T47D (cell line): Measurements from ENCODE around the gene PTPRR.
A peak's percentile ranks its signal among the peaks of the same experiment; 100 is the strongest.

ENCODE experiments used
- DNase-seq, 2 experiments: peaks; one replicate each; pipeline versions ENCODE4 v3.0.0 to v3.0.0-alpha.2; 2011 to 2012; ENCODE audit warnings: low read depth in 1 of 2, low spot score in 1 of 2
- JUND ChIP-seq: IDR thresholded peaks from 2 replicates; pipeline ENCODE4 v1.6.1; 2012; ENCODE audit warnings: low read depth
- in situ Hi-C: cut with HindIII; loops from 2 replicates; pipeline ENCODE4 v1.10.0; 2016; ENCODE audit warnings: low sequenced_read_pairs, low pct_unique_long_range_greater_than_20kb

Gene PTPRR

GRCh38 chr12:70709022-70709421 is 211.5 kb downstream of the PTPRR start:
- DNase-seq = no peak
- in situ Hi-C loops = no loop called here
- no peak for TF ChIP-seq JUND

DNA sequence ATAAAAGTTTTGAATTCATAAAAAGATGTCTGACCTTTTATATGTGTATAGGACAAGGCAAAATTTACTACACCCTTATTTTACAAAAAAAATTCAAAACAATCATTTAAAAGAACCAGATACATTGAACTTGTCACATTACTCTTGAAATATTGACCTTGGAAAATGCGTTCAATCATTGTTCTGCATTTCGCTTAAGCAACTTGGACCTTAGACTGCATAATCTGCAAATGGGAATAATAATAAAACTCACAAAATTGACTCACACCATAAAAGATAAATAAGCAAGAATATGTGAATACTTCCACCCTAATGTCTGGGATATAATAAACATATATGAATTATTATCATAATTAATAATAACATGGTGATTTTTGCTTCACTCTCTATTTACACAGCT is 213.9 kb downstream of the PTPRR start:
- no peak for TF ChIP-seq JUND
- no peak for DNase-seq
- in situ Hi-C loops = no loop called here

- in situ Hi-C loops = no loop called here
Measured at GRCh38 chr12:70698345-70698744, 222.2 kb downstream of the PTPRR start.

DNA sequence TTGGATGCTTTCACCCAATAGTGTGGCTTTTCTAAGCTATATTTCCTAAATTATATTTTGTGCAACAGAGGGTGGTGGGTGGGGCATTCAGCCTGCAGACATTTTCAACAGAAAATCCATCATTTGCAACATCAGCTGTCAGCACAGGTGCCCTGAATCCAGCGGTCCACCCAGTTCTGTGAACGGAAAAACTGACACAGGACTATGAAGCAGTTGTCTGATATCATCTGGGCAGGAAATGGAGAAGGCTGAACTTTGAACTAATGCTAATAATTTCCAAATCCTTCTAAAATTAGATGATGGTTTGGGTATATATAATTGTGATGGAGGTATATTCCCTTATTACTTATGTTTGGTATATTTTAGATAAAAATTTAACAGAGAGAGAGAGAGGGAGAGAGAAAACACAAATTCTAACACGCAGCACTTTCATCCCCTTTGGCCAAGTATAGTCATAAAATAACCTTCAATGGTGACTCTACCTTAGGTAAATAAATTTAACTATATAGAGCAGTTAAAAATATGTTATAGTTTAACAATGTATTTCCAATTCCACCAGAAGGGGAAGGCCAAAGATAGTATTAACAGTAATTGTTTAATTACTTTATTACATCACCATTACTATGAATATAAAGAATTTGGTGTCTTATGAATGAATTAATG is 225.0 kb downstream of the PTPRR start:
- TF ChIP-seq JUND = no peak
- in situ Hi-C loops = no loop called here
- no peak for DNase-seq

More at GRCh38 chr12:70698345-70698744, 222.2 kb downstream of the PTPRR start:
- no peak for DNase-seq
- no peak for TF ChIP-seq JUND

- in situ Hi-C loops = no loop called here
- peak; percentile 16 to 27 for DNase-seq
- no peak for TF ChIP-seq JUND
Measured at GRCh38 chr12:70692681-70693288, 227.8 kb downstream of the PTPRR start.

DNA sequence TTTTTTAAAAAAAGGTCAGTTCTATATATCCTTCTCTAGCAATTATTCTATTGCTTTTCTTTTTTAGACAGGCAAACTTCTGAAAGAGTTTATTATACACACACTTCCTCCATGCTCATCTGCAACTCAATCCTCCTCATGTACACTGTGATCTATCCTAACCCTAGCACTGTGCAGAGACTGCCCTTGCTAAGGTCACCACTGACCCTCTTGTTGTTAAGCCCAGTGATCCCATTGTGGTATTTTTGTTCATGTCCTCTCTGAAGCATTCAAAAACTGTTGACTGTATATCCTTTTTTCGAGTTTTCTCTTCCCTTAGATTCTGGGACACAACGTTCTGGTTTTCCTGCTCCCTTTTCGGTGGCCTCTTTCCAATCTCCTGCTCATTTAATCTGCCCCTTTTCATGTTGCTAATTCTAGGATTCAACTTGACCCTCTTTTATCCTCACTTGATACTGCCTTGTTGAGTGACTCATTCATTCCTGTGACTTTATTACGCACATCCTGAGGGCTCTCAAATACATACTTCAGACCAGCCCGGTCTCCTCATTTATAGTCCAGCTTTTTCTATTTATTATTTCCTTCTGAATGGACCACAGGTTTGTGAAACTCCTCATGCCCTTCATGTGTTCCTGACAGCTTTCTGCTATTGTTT is 229.4 kb downstream of the PTPRR start:
- TF ChIP-seq JUND = no peak
- no peak for DNase-seq
- in situ Hi-C loops = no loop called here

- no peak for DNase-seq
- TF ChIP-seq JUND = no peak
- in situ Hi-C loops = no loop called here
Measured at GRCh38 chr12:70686907-70687306, 233.6 kb downstream of the PTPRR start.

DNA sequence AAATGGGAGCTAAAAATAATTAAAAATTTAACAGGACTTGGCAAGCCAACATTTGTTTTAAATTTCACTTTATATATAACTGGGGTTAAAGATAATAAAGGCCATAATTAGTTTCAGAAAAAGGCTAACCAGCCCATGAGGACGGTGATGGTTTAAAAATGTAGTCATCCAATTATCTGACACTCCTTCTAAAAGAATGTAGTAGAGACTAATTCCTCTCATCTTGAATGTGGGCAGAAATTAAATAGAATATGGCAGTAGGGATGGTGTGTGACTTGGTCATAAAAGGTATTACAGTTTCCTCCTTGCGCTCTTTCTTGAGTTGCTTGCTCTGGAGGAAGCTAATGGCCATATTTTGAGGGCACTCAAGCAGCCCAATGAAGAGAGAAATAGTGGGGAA is 234.2 kb downstream of the PTPRR start:
- TF ChIP-seq JUND = no peak
- in situ Hi-C loops = no loop called here
- no peak for DNase-seq

- no peak for TF ChIP-seq JUND
- DNase-seq = no peak
- in situ Hi-C loops = no loop called here
Measured at GRCh38 chr12:70683976-70684375, 236.6 kb downstream of the PTPRR start.

GRCh38 chr12:70671698-70672097 is 248.8 kb downstream of the PTPRR start:
- TF ChIP-seq JUND = no peak
- in situ Hi-C loops = no loop called here
- DNase-seq = no peak

DNA sequence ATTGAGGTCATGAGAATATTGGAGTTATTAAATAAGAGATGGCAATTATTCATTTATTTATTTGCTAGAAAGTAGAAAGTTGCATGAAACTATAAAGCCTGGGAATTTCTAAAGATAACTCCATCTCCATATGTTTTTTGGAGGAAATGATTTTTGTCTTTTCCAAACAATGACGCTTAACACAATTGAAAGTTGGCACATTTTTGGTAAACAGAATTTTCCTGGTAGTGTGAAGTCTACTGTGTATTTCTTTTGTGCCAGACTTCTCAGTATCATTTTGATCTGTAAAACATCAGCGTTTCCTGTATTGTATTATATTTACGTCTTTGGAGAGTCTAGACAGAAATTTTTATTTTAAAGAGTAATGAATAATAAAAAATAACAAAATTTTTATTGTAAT is 249.6 kb downstream of the PTPRR start:
- DNase-seq = no peak
- in situ Hi-C loops = no loop called here
- TF ChIP-seq JUND = no peak

DNA sequence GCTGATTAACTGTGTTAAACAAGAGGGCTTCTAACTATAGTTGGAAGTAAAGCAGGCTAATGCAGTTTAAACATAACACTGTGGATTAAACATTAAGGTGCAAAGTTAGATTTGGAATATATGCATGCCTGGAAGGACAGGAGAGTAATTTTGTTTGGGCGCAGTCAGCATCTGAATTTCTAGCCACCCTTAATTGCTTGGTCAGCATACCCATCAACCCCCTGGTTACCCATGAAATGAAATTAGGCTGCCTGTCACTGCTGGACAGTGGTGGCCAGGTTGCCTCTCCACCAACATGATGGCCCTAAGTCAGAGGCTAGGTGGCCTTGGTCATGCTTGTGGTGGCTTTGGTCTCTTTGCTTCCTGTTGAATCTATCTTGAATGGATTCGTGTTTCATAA is 253.3 kb downstream of the PTPRR start:
- in situ Hi-C loops = no loop called here
- no peak for DNase-seq
- TF ChIP-seq JUND = no peak

- in situ Hi-C loops = no loop called here
Measured at GRCh38 chr12:70666364-70666763, 254.2 kb downstream of the PTPRR start.

More at GRCh38 chr12:70666364-70666763, 254.2 kb downstream of the PTPRR start:
- DNase-seq = no peak
- no peak for TF ChIP-seq JUND
